NT2/D1 (cell line): ENCODE results near the gene OXCT2.

Experiments used
- SUZ12 ChIP-seq: IDR thresholded peaks from 2 replicates; pipeline ENCODE4 v1.6.1; 2011; ENCODE audit not compliant: insufficient read length, insufficient read depth; ENCODE audit errors: extremely low read depth
- YY1 ChIP-seq: IDR thresholded peaks from 2 replicates; pipeline ENCODE4 v1.6.1; 2011; ENCODE audit not compliant: insufficient read length, insufficient read depth
- ZNF274 ChIP-seq: IDR thresholded peaks from 2 replicates; pipeline ENCODE4 v1.6.1; 2011; ENCODE audit warnings: mild to moderate bottlenecking, low read depth, low read length

GRCh38 chr1:39755965-39756659, 15.0 kb downstream of the OXCT2 start:
- TF ChIP-seq YY1 (no peak), SUZ12 (no peak), ZNF274 (no peak)
